Upper lobe of left lung (tissue), 6 donors: ENCODE data around the gene RAD51C. TPM values are rescaled to one million over a fixed set of nuclear protein-coding genes. Genes with fewer than 3 reads are reported as not detected.

Experiments
- ATAC-seq, 2 donors: fragments of 200-7000 bp; cut with Tn5 transposase; one replicate each; pipeline ENCODE4 v1.9.1; 2022; ENCODE audit warnings: mild to moderate bottlenecking in 2 of 2, moderate library complexity in 2 of 2; ENCODE audit not compliant: low FRiP score in 2 of 2
- DNase-seq, 2 donors: peaks; one replicate each; pipeline ENCODE4 v3.0.0-alpha.2; 2019 to 2020
- H3K27ac ChIP-seq, 4 donors: fragments of 200-600 bp; sonication (generic); one replicate each; pipeline ENCODE4 v1.5.1; 2016 to 2019
- H3K27me3 ChIP-seq, 4 donors: fragments of 200-600 bp; sonication (generic); one replicate each; pipeline ENCODE4 v1.5.1; 2017 to 2019
- H3K36me3 ChIP-seq, 4 donors: fragments of 200-600 bp; sonication (generic); one replicate each; pipeline ENCODE4 v1.5.1; 2016 to 2019
- H3K4me1 ChIP-seq, 4 donors: fragments of 200-600 bp; sonication (generic); one replicate each; pipeline ENCODE4 v1.5.1; 2018 to 2019
- H3K4me3 ChIP-seq, 4 donors: fragments of 200-600 bp; sonication (generic); one replicate each; pipeline ENCODE4 v1.5.1; 2017 to 2019; ENCODE audit warnings: mild to moderate bottlenecking in 2 of 4, moderate library complexity in 1 of 4
- H3K9me3 ChIP-seq, 4 donors: fragments of 200-600 bp; sonication (generic); one replicate each; pipeline ENCODE4 v1.5.1; 2018 to 2019
- CTCF ChIP-seq, 6 experiments: fragments of 450-650 bp in 4 of 6; fragments of 200-600 bp in 2 of 6; sonication (generic) in 2 of 6; IDR thresholded peaks; one replicate each; pipeline ENCODE4 v1.5.1; 2016 to 2019; ENCODE audit warnings: antibody characterized with exemption in 6 of 6
- EP300 ChIP-seq, 4 donors: sonication (generic); formaldehyde crosslinking; IDR thresholded peaks; one replicate each; pipeline ENCODE4 v1.5.1; 2017; ENCODE audit warnings: antibody characterized with exemption in 4 of 4, control low read depth in 2 of 4
- POLR2A ChIP-seq, 4 donors: fragments of 450-650 bp; IDR thresholded peaks; one replicate each; pipeline ENCODE4 v1.5.1; 2016 to 2017; ENCODE audit warnings: antibody characterized with exemption in 4 of 4, mild to moderate bottlenecking in 2 of 4
- POLR2AphosphoS5 ChIP-seq, 2 donors: sonication (generic); formaldehyde crosslinking; IDR thresholded peaks; one replicate each; pipeline ENCODE4 v1.5.1; 2017; ENCODE audit warnings: antibody characterized with exemption in 2 of 2
- WGBS, 2 donors: methylation state at CpG; one replicate each; pipeline ENCODE4 v1.1.5; 2017 to 2018; 5-methylcytosine and 5-hydroxymethylcytosine counted together
- total RNA-seq, 6 donors: library from RNA; depleted of rRNA in 4 of 6; stranded (reverse); fragments of >200 nt in 4 of 6; gene quantifications; one replicate each; pipeline versions ENCODE4 v1.1.0 to v1.2.1, GENCODE V29; 2016 to 2021
- donor health status: DM: no; HTN: no; CAD: no; lungs with moderate emphysema.
- donor health status: DM: no; HTN: yes; CAD: no; lungs with severe emphysema.

RAD51C gene
- total RNA-seq, 6 donors from 2014 or later: 10.9 to 21.0 (median 15.9) TPM

GRCh38 chr17:58728798-58729197 is 36.4 kb downstream of the RAD51C start:
- no peak for TF ChIP-seq POLR2A (IDR thresholded peaks at IDR 0.05)
- no peak for TF ChIP-seq CTCF (IDR thresholded peaks at IDR 0.05)
- no peak for TF ChIP-seq EP300 (IDR thresholded peaks at IDR 0.05)
- no peak for TF ChIP-seq POLR2AphosphoS5 (IDR thresholded peaks at IDR 0.05)
- Histone ChIP-seq H3K4me3 (no peak overlapping the region), H3K4me1 (no peaks in the 10 kb centered on the region), H3K27ac (no peak overlapping the region), H3K9me3 (no peaks in the 10 kb centered on the region), H3K36me3 (peaks cover 0 to 4% (median 0%) of the 10 kb centered on the region in 4 donors), H3K27me3 (no peaks in the 10 kb centered on the region)
- DNase-seq (no peak), ATAC-seq (no peak)
- 35 to 41% methylated on average over 1 of the region's 1 CpG for WGBS, 2 donors

- Histone ChIP-seq H3K9me3 (no peaks in the 10 kb centered on the region), H3K27me3 (no peaks in the 10 kb centered on the region), H3K4me1 (no peaks in the 10 kb centered on the region), H3K27ac (no peak overlapping the region), H3K36me3 (peaks cover 0 to 5% (median 2%) of the 10 kb centered on the region in 4 donors), H3K4me3 (no peak overlapping the region)
- TF ChIP-seq EP300 (IDR thresholded peaks at IDR 0.05) (no peak), CTCF (IDR thresholded peaks at IDR 0.05) (no peak), POLR2A (IDR thresholded peaks at IDR 0.05) (no peak), POLR2AphosphoS5 (IDR thresholded peaks at IDR 0.05) (no peak)
- ATAC-seq: no peak
- DNase-seq: no peak
Observed at GRCh38 chr17:58730937-58731336, 38.5 kb downstream of the RAD51C start.

GRCh38 chr17:58734040-58734439 is 41.6 kb downstream of the RAD51C start:
- DNase-seq: no peak
- TF ChIP-seq CTCF (IDR thresholded peaks at IDR 0.05): no peak
- no peak for TF ChIP-seq POLR2AphosphoS5 (IDR thresholded peaks at IDR 0.05)
- no peak for TF ChIP-seq EP300 (IDR thresholded peaks at IDR 0.05)
- no peak for TF ChIP-seq POLR2A (IDR thresholded peaks at IDR 0.05)
- H3K27ac ChIP-seq: no peak overlapping the region
- no peaks in the 10 kb centered on the region for H3K9me3 ChIP-seq
- no peaks in the 10 kb centered on the region for H3K27me3 ChIP-seq
- no peak overlapping the region for H3K4me3 ChIP-seq
- H3K36me3 ChIP-seq: peaks cover 0 to 5% (median 2%) of the 10 kb centered on the region in 4 donors
- no peaks in the 10 kb centered on the region for H3K4me1 ChIP-seq
- 95 to 96% methylated on average over 3 of the region's 3 CpGs for WGBS, 2 donors
- no peak for ATAC-seq

- DNase-seq (no peak), ATAC-seq (no peak)
- peaks cover 0 to 5% (median 2%) of the 10 kb centered on the region in 4 donors for H3K36me3 ChIP-seq
- no peak overlapping the region for H3K27ac ChIP-seq
- no peaks in the 10 kb centered on the region for H3K9me3 ChIP-seq
- no peaks in the 10 kb centered on the region for H3K27me3 ChIP-seq
- WGBS, 2 donors: 88 to 92% methylated on average over 3 of the region's 3 CpGs
- TF ChIP-seq CTCF (IDR thresholded peaks at IDR 0.05): no peak
- no peak for TF ChIP-seq POLR2AphosphoS5 (IDR thresholded peaks at IDR 0.05)
- no peak for TF ChIP-seq EP300 (IDR thresholded peaks at IDR 0.05)
- TF ChIP-seq POLR2A (IDR thresholded peaks at IDR 0.05): no peak
- no peak overlapping the region for H3K4me3 ChIP-seq
- no peaks in the 10 kb centered on the region for H3K4me1 ChIP-seq
Observed at GRCh38 chr17:58734811-58735210, 42.4 kb downstream of the RAD51C start.

GRCh38 chr17:58741121-58741625 is 48.8 kb downstream of the RAD51C start:
- DNase-seq: no peak
- no peak overlapping the region for H3K27ac ChIP-seq
- no peak for TF ChIP-seq CTCF (IDR thresholded peaks at IDR 0.05)
- no peak for TF ChIP-seq POLR2AphosphoS5 (IDR thresholded peaks at IDR 0.05)
- TF ChIP-seq POLR2A (IDR thresholded peaks at IDR 0.05): no peak
- TF ChIP-seq EP300 (IDR thresholded peaks at IDR 0.05): no peak
- H3K4me1 ChIP-seq: no peaks in the 10 kb centered on the region
- 76 to 82% methylated on average over 8 of the region's 8 CpGs for WGBS, 2 donors
- no peak overlapping the region for H3K4me3 ChIP-seq
- H3K9me3 ChIP-seq: no peaks in the 10 kb centered on the region
- no peaks in the 10 kb centered on the region for H3K36me3 ChIP-seq
- ATAC-seq: no peak
- no peaks in the 10 kb centered on the region for H3K27me3 ChIP-seq
